SKM-1 (cell line): ENCODE data around the gene OXER1.
"Not testable (repeated sequence)": the region's sequence is repeated elsewhere in the genome, so short reads cannot be mapped to it uniquely, and the experiment has no call there.

Experiments used
- DNase-seq: peaks from one replicate; lab custom pipeline; 2025; ENCODE audit not compliant: unreplicated experiment; lab: John Stamatoyannopoulos, UW

The OXER1 gene

GRCh38 chr2:42752816-42753813 is 10.8 kb downstream of the OXER1 start:
- peak; percentile 70 for DNase-seq

- peak; percentile 94 for DNase-seq
Measured at GRCh38 chr2:42752314-42752713, 11.6 kb downstream of the OXER1 start.

GRCh38 chr2:42748840-42749239 is 15.1 kb downstream of the OXER1 start:
- DNase-seq, result no peak

GRCh38 chr2:42747422-42747821 is 16.5 kb downstream of the OXER1 start:
- DNase-seq, result no peak

- DNase-seq, result no peak
Measured at GRCh38 chr2:42744545-42745082, 19.3 kb downstream of the OXER1 start.

GRCh38 chr2:42743659-42743990 is 20.3 kb downstream of the OXER1 start:
- DNase-seq, result no peak

GRCh38 chr2:42742740-42743658 is 20.9 kb downstream of the OXER1 start:
- DNase-seq, result no peak

GRCh38 chr2:42741140-42741539 is 22.8 kb downstream of the OXER1 start:
- no peak for DNase-seq

- DNase-seq, result no peak
Measured at GRCh38 chr2:42736598-42737322, 27.2 kb downstream of the OXER1 start.

- no peak for DNase-seq
Measured at GRCh38 chr2:42733852-42734251, 30.1 kb downstream of the OXER1 start.

- DNase-seq, result not testable (repeated sequence)
Measured at GRCh38 chr2:42731316-42731715, 32.6 kb downstream of the OXER1 start.

- no peak for DNase-seq
Measured at GRCh38 chr2:42726680-42727079, 37.3 kb downstream of the OXER1 start.

GRCh38 chr2:42725657-42726056 is 38.3 kb downstream of the OXER1 start:
- no peak for DNase-seq

- DNase-seq, result no peak
Measured at GRCh38 chr2:42724886-42725285, 39.0 kb downstream of the OXER1 start.

GRCh38 chr2:42723465-42723864 is 40.5 kb downstream of the OXER1 start:
- no peak for DNase-seq

GRCh38 chr2:42722320-42723190 is 41.4 kb downstream of the OXER1 start:
- peak; percentile 43 for DNase-seq

GRCh38 chr2:42721898-42722297 is 42.0 kb downstream of the OXER1 start:
- DNase-seq, result no peak

GRCh38 chr2:42714686-42715085 is 49.2 kb downstream of the OXER1 start:
- no peak for DNase-seq

- no peak for DNase-seq
Measured at GRCh38 chr2:42713920-42714319, 50.0 kb downstream of the OXER1 start.

- no peak for DNase-seq
Measured at GRCh38 chr2:42712934-42713333, 51.0 kb downstream of the OXER1 start.
